Activated CD4-positive, alpha-beta T cell treated with anti-CD3 and anti-CD28 coated beads, Interleukin-2, amount 10 ng/mL, durations not matched to agents 24 days and 14 days (primary cell): ENCODE data around the gene ZNF414. TPM values are rescaled to one million over a fixed set of nuclear protein-coding genes. Genes with fewer than 3 reads are reported as not detected.
"Not testable (repeated sequence)": the region's sequence is repeated elsewhere in the genome, so short reads cannot be mapped to it uniquely, and the experiment has no call there.

Experiments used
- DNase-seq: peaks from one replicate; pipeline ENCODE4 v3.0.0; 2022
- H3K27ac Mint-ChIP-seq: one replicate; pipeline ENCODE4 v1.8.0; 2022; ENCODE audit warnings: mild to moderate bottlenecking, mixed read lengths
- H3K27me3 Mint-ChIP-seq: one replicate; pipeline ENCODE4 v1.8.0; 2022; ENCODE audit warnings: mixed read lengths
- H3K36me3 Mint-ChIP-seq: one replicate; pipeline ENCODE4 v1.8.0; 2022; ENCODE audit warnings: low read depth, mild to moderate bottlenecking, mixed read lengths
- H3K4me1 Mint-ChIP-seq: one replicate; pipeline ENCODE4 v1.8.0; 2021; ENCODE audit warnings: mixed read lengths
- H3K4me3 Mint-ChIP-seq: one replicate; pipeline ENCODE4 v1.8.0; 2022; ENCODE audit warnings: mild to moderate bottlenecking, moderate library complexity, mixed read lengths
- H3K9me3 Mint-ChIP-seq: one replicate; pipeline ENCODE4 v1.8.0; 2021; ENCODE audit warnings: mixed read lengths
- intact Hi-C: fragments of 100-400 bp; cut with micrococcal nuclease; formaldehyde crosslinking; loops from one replicate; pipeline ENCODE4 v1.15.1; 2023
- total RNA-seq: library from RNA; stranded (reverse); gene quantifications from 2 replicates; pipeline ENCODE4 v1.2.3, GENCODE V29; 2022

Gene ZNF414
- total RNA-seq, 1 donor from 2014 or later, result 25.6 TPM

- Mint-ChIP-seq H3K9me3 (no peaks in the 10 kb centered on the region), H3K27ac (no peak overlapping the region), H3K36me3 (peaks cover 66% of the 10 kb centered on the region), H3K4me1 (peaks cover 6% of the 10 kb centered on the region), H3K4me3 (no peak overlapping the region), H3K27me3 (no peaks in the 10 kb centered on the region)
- no peak for DNase-seq
- intact Hi-C loops, result no loop called here
Measured at GRCh38 chr19:8531470-8531869, 17.5 kb upstream of the ZNF414 start.

- intact Hi-C loops, result no loop called here
- Mint-ChIP-seq H3K36me3 (peaks cover 56% of the 10 kb centered on the region), H3K9me3 (no peaks in the 10 kb centered on the region)
Measured at GRCh38 chr19:8530061-8530679, 16.2 kb upstream of the ZNF414 start.

GRCh38 chr19:8529369-8530006, 15.5 kb upstream of the ZNF414 start:
- H3K36me3 Mint-ChIP-seq, result peaks cover 54% of the 10 kb centered on the region
- H3K27ac Mint-ChIP-seq, result no peak overlapping the region
- intact Hi-C loops, result no loop called here

More at GRCh38 chr19:8530061-8530679, 16.2 kb upstream of the ZNF414 start:
- no peak for DNase-seq
- Mint-ChIP-seq H3K4me1 (peaks cover 6% of the 10 kb centered on the region), H3K4me3 (no peak overlapping the region), H3K27ac (no peak overlapping the region), H3K27me3 (no peaks in the 10 kb centered on the region)

GRCh38 chr19:8528500-8528899, 14.5 kb upstream of the ZNF414 start:
- H3K27me3 Mint-ChIP-seq, result no peaks in the 10 kb centered on the region
- DNase-seq, result no peak
- H3K27ac Mint-ChIP-seq, result no peak overlapping the region
- intact Hi-C loops, result no loop called here
- peaks cover 52% of the 10 kb centered on the region for H3K36me3 Mint-ChIP-seq
- peaks cover 6% of the 10 kb centered on the region for H3K4me1 Mint-ChIP-seq
- H3K4me3 Mint-ChIP-seq, result no peak overlapping the region
- H3K9me3 Mint-ChIP-seq, result no peaks in the 10 kb centered on the region

More at GRCh38 chr19:8529369-8530006, 15.5 kb upstream of the ZNF414 start:
- no peaks in the 10 kb centered on the region for H3K9me3 Mint-ChIP-seq
- DNase-seq, result no peak
- no peak overlapping the region for H3K4me3 Mint-ChIP-seq
- no peaks in the 10 kb centered on the region for H3K27me3 Mint-ChIP-seq
- H3K4me1 Mint-ChIP-seq, result peaks cover 6% of the 10 kb centered on the region

GRCh38 chr19:8526345-8527091, 12.6 kb upstream of the ZNF414 start:
- no peak for DNase-seq
- intact Hi-C loops, result no loop called here
- peak overlapping the region; percentile 22 for H3K27ac Mint-ChIP-seq
- no peaks in the 10 kb centered on the region for H3K27me3 Mint-ChIP-seq
- H3K9me3 Mint-ChIP-seq, result no peaks in the 10 kb centered on the region
- H3K4me1 Mint-ChIP-seq, result peaks cover 6% of the 10 kb centered on the region
- H3K4me3 Mint-ChIP-seq, result no peak overlapping the region
- peaks cover 46% of the 10 kb centered on the region for H3K36me3 Mint-ChIP-seq

- H3K36me3 Mint-ChIP-seq, result peaks cover 49% of the 10 kb centered on the region
- intact Hi-C loops, result no loop called here
Measured at GRCh38 chr19:8525401-8525684, 11.4 kb upstream of the ZNF414 start.

GRCh38 chr19:8519388-8519787, 5.4 kb upstream of the ZNF414 start:
- DNase-seq, result no peak
- no peaks in the 10 kb centered on the region for H3K9me3 Mint-ChIP-seq
- H3K4me3 Mint-ChIP-seq, result no peak overlapping the region
- H3K27ac Mint-ChIP-seq, result peak overlapping the region; percentile 48
- intact Hi-C loops, result no loop called here
- peaks cover 16% of the 10 kb centered on the region for H3K36me3 Mint-ChIP-seq
- no peaks in the 10 kb centered on the region for H3K27me3 Mint-ChIP-seq
- peaks cover 33% of the 10 kb centered on the region for H3K4me1 Mint-ChIP-seq

More at GRCh38 chr19:8525401-8525684, 11.4 kb upstream of the ZNF414 start:
- no peak for DNase-seq
- Mint-ChIP-seq H3K27me3 (no peaks in the 10 kb centered on the region), H3K27ac (no peak overlapping the region), H3K4me3 (no peak overlapping the region), H3K9me3 (no peaks in the 10 kb centered on the region), H3K4me1 (peaks cover 6% of the 10 kb centered on the region)

- Mint-ChIP-seq H3K4me3 (peak overlapping the region; percentile 69), H3K9me3 (no peaks in the 10 kb centered on the region), H3K4me1 (peaks cover 37% of the 10 kb centered on the region), H3K27me3 (no peaks in the 10 kb centered on the region), H3K27ac (peak overlapping the region; percentile 93), H3K36me3 (peaks cover 18% of the 10 kb centered on the region)
- intact Hi-C loops, result no loop called here
- DNase-seq, result no peak
Measured at GRCh38 chr19:8518536-8518935, 4.6 kb upstream of the ZNF414 start.

- Mint-ChIP-seq H3K9me3 (no peaks in the 10 kb centered on the region), H3K4me1 (peaks cover 40% of the 10 kb centered on the region), H3K36me3 (peaks cover 20% of the 10 kb centered on the region), H3K27me3 (no peaks in the 10 kb centered on the region), H3K4me3 (peak overlapping the region; percentile 69), H3K27ac (peak overlapping the region; percentile 93)
- intact Hi-C loops, result loop anchor here (2.0 kb wide), 1 partner anchor 59 kb away; the partner anchor contains the start of gene MYO1F
- peak; percentile 88 for DNase-seq
Measured at GRCh38 chr19:8517551-8518442, 3.8 kb upstream of the ZNF414 start.

GRCh38 chr19:8515317-8515716, 1.4 kb upstream of the ZNF414 start:
- DNase-seq, result peak; percentile 92
- peak overlapping the region; percentile 94 for H3K4me3 Mint-ChIP-seq
- H3K4me1 Mint-ChIP-seq, result peaks cover 43% of the 10 kb centered on the region
- H3K9me3 Mint-ChIP-seq, result no peaks in the 10 kb centered on the region
- H3K36me3 Mint-ChIP-seq, result peaks cover 12% of the 10 kb centered on the region
- intact Hi-C loops, result loop anchor here (2.0 kb wide), 2 partner anchors 53 to 71 kb away; partner anchors contain the start of gene HNRNPM
- H3K27me3 Mint-ChIP-seq, result no peaks in the 10 kb centered on the region
- peak overlapping the region; percentile 100 for H3K27ac Mint-ChIP-seq

- H3K9me3 Mint-ChIP-seq, H3K27me3 Mint-ChIP-seq: not testable (repeated sequence)
- H3K4me3 Mint-ChIP-seq, result peak overlapping the region; percentile 94
- H3K27ac Mint-ChIP-seq, result peak overlapping the region; percentile 100
- H3K36me3 Mint-ChIP-seq, result peaks cover 11% of the 10 kb centered on the region
- DNase-seq, result peak; percentile 73
- intact Hi-C loops, result loop anchor here (1.0 to 2.0 kb wide), 3 partner anchors 54 to 124 kb away; partner anchors contain the start of genes HNRNPM and RAB11B
- peaks cover 43% of the 10 kb centered on the region for H3K4me1 Mint-ChIP-seq
Measured at GRCh38 chr19:8514505-8515009, 590 bp upstream of the ZNF414 start.

- intact Hi-C loops, result loop anchor here (1.0 kb wide), 1 partner anchor 100 kb away; the partner anchor contains the start of gene MARCHF2
- DNase-seq, result no peak
- Mint-ChIP-seq H3K27me3 (no peaks in the 10 kb centered on the region), H3K27ac (peak overlapping the region; percentile 100), H3K36me3 (peaks cover 11% of the 10 kb centered on the region), H3K4me1 (peaks cover 32% of the 10 kb centered on the region), H3K4me3 (peak overlapping the region; percentile 94), H3K9me3 (no peaks in the 10 kb centered on the region)
Measured at GRCh38 chr19:8513036-8513686, 806 bp downstream of the ZNF414 start.
